ENCODE data around the gene ECPAS.
"Not testable (repeated sequence)": the region's sequence is repeated elsewhere in the genome, so short reads cannot be mapped to it uniquely, and the experiment has no call there.

ECPAS gene

GRCh38 chr9:111481885-111482636 is 2.1 kb downstream of the ECPAS start:
- no peak for DNase-seq (ENCODE audit: low read depth in 1 of 2, low spot score in 1 of 2)

- no peak for DNase-seq (ENCODE audit: low read depth in 1 of 2, low spot score in 1 of 2)
Measured at GRCh38 chr9:111477677-111478076, 6.5 kb downstream of the ECPAS start.

- DNase-seq (ENCODE audit: low read depth in 1 of 2, low spot score in 1 of 2) = no peak
Measured at GRCh38 chr9:111475195-111475594, 9.0 kb downstream of the ECPAS start.

- DNase-seq (ENCODE audit: low read depth in 1 of 2, low spot score in 1 of 2) = no peak
Measured at GRCh38 chr9:111474385-111474784, 9.8 kb downstream of the ECPAS start.

GRCh38 chr9:111467778-111468367 is 16.3 kb downstream of the ECPAS start:
- DNase-seq (ENCODE audit: low read depth in 1 of 2, low spot score in 1 of 2) = no peak

- no peak for DNase-seq (ENCODE audit: low read depth in 1 of 2, low spot score in 1 of 2)
Measured at GRCh38 chr9:111463048-111463447, 21.1 kb downstream of the ECPAS start.

GRCh38 chr9:111458139-111459009 is 25.8 kb downstream of the ECPAS start:
- DNase-seq (ENCODE audit: low read depth in 1 of 2, low spot score in 1 of 2) = no peak

- DNase-seq (ENCODE audit: low read depth in 1 of 2, low spot score in 1 of 2) = no peak
Measured at GRCh38 chr9:111456529-111456928, 27.7 kb downstream of the ECPAS start.

- no peak for DNase-seq (ENCODE audit: low read depth in 1 of 2, low spot score in 1 of 2)
Measured at GRCh38 chr9:111455638-111456037, 28.5 kb downstream of the ECPAS start.

- no peak for DNase-seq (ENCODE audit: low read depth in 1 of 2, low spot score in 1 of 2)
Measured at GRCh38 chr9:111454751-111455150, 29.4 kb downstream of the ECPAS start.

GRCh38 chr9:111451570-111451969 is 32.6 kb downstream of the ECPAS start:
- DNase-seq (ENCODE audit: low read depth in 1 of 2, low spot score in 1 of 2) = no peak

GRCh38 chr9:111450124-111450523 is 34.1 kb downstream of the ECPAS start:
- no peak for DNase-seq (ENCODE audit: low read depth in 1 of 2, low spot score in 1 of 2)

GRCh38 chr9:111449705-111450104 is 34.5 kb downstream of the ECPAS start:
- no peak for DNase-seq (ENCODE audit: low read depth in 1 of 2, low spot score in 1 of 2)

- DNase-seq (ENCODE audit: low read depth in 1 of 2, low spot score in 1 of 2) = not testable (repeated sequence)
Measured at GRCh38 chr9:111445799-111446198, 38.4 kb downstream of the ECPAS start.

GRCh38 chr9:111443454-111443853 is 40.7 kb downstream of the ECPAS start:
- no peak for DNase-seq (ENCODE audit: low read depth in 1 of 2, low spot score in 1 of 2)

- no peak for DNase-seq (ENCODE audit: low read depth in 1 of 2, low spot score in 1 of 2)
Measured at GRCh38 chr9:111442360-111443027, 41.7 kb downstream of the ECPAS start.

- DNase-seq (ENCODE audit: low read depth in 1 of 2, low spot score in 1 of 2) = no peak
Measured at GRCh38 chr9:111440226-111440625, 44.0 kb downstream of the ECPAS start.

- DNase-seq (ENCODE audit: low read depth in 1 of 2, low spot score in 1 of 2) = no peak
Measured at GRCh38 chr9:111438541-111439235, 45.5 kb downstream of the ECPAS start.

- DNase-seq (ENCODE audit: low read depth in 1 of 2, low spot score in 1 of 2) = no peak
Measured at GRCh38 chr9:111436571-111436970, 47.6 kb downstream of the ECPAS start.

- no peak for DNase-seq (ENCODE audit: low read depth in 1 of 2, low spot score in 1 of 2)
Measured at GRCh38 chr9:111433082-111433481, 51.1 kb downstream of the ECPAS start.

- no peak for DNase-seq (ENCODE audit: low read depth in 1 of 2, low spot score in 1 of 2)
Measured at GRCh38 chr9:111431684-111432083, 52.5 kb downstream of the ECPAS start.
